Fibroblast of skin of abdomen (primary cell): ENCODE data around the gene SLC18A3.

Experiments used
- DNase-seq: peaks from one replicate; pipeline ENCODE4 v3.0.0-alpha.2; 2013

Gene SLC18A3

DNA sequence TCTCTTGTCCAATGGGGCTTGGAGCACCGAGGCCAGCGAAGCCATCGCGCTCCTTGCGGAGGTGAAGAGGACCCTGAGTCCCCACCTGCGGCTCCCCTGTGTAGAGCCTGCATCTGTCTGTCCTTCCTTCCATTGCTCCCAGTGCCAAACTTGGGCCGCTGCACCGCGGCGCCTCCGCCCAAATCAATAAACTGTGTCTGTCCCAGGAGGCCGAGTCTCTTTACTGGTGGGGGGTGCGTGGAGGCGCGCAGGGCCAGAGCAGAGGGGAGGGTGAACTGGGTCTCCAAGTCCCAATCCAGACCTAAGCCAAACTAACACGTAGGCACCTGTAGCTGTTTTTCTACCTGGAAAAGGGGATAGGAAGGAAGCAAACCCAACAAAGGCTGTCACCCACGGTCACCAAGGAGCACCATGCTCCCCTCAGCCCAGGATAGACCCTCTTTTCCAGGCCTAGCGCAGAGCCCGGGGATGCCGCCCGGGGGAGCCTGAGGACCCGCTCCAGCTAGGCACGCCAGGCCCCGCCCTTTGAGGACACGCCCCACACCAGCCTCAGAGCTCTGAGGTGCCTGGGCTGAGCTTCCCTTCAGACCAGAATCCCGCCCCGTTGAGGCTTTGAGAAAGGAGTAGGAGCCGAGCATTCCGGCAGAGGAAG is 2.5 kb downstream of the SLC18A3 start:
- DNase-seq, result no peak

DNA sequence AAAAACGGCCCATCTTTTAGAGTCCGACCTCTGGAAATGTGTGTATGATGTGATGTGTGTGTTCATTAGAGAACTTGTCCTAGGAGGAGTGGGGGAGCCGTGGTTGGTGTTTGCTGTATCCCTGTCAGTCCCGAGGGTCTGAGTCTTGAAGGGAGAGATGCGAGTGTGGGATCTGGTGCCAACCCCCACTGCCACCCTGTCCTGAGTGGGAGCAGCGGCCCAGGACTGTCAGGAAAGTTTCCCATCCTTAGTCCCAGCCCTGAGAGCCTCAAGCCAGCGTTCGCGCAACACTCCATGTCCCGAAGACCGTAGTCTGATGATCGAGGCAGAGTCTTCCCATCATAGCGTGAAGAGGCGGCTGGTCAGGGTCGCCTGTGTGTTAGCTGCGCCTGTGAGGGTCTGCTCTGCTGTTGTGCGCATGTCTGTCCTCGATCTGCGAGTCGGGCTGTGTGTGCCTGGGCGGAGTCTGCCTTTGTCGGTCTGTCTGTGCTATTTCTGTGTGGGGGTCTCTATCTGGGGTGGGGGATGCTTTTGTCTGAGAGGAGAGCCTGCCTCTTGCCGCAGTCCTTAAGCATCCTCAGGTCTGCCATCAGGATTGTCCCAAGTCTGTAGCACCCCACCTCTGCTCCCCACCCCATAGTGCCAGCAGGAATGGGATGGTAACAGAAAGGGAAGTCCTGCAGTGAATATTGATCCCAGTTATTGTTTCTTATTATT is 3.2 kb downstream of the SLC18A3 start:
- DNase-seq, result no peak

DNA sequence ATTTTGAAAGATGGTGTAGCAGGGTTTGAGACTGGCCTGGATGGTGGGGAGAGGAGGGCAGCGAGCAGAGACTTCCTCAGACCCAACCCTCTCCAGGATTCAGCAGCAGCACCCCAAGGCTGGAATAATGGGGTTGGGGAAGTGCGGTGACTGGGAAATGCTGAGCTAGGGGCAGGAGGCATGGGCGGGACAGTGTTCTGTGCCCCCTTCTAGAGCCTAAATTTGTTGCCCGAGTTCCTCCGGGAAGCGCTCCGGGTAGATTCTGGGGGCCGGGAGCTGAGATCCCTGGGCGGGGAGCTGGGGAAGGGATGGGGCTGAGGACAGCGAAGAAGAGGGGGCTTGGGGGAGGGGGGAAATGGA is 3.8 kb downstream of the SLC18A3 start, which contains the start of gene CHAT:
CHAT (plus strand) TSS at position 156 of the 360 bp plus-strand sequence; CDS start at position 309, 153 bp downstream.
- no peak for DNase-seq

DNA sequence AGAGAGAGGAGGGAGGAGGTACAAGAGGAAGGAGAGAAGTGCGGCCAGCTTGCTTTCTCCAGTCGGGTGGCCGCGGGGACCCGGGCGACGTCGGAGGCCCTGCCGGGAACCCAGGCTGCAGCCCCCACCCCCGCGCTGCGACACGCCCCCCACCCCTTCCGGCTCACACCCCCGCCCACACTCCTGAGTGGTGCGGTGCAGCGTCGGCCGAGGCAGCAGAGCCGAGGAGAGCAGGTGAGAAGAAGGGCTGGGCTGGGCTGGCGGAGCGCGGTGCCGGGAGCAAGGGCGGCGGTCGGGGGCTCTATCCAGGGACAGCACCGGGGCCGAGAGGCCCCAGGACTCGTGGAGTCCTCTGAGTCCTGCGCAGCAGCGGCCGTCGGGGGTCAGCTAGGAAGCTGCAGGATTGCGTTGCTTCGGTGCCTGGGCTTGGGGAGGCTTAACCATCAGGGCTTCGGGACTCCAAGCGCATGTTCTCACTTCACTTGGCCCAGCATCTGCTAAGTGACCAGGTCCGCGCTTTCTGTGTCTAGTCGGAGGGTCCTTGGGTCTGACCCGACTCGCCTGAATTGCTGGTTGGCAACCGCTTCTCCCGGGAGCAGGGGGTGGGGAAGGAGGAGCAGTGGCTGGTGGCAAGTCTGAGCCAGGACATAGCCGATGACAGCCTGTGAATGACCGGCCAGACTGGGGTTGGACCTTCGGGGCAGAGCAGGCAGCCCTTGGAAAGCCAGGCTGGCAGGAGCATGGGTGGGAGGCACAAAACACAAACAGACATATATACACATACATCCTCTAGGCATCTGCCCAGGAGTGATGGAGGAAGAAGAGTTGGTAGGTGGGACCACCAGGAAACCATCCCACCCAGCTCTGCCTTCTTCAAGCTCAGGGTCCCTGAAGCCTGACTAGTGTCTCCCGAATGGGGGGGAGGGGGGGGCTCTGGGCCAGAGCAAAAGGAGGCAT is 4.4 kb downstream of the SLC18A3 start:
- DNase-seq, result no peak

DNA sequence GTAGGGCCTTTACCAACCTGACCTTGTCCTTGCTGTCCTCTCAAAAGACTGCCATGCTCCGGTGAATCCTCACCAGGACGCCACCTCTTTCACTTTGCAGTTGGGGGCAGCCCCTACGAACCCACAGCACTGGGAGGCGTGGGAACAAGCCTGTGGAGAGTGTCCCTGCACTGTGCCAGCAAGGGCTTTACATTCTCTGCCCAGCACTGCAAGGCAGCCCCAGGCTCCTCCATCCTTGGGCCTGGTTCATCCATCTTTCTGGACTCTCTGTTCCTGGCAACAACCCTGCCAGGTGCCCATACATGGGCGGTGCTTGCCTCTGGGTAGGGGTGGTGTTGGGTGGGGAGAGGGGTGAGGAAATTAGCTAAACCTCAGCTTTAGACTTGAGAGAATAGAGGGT is 5.1 kb downstream of the SLC18A3 start:
- no peak for DNase-seq

DNA sequence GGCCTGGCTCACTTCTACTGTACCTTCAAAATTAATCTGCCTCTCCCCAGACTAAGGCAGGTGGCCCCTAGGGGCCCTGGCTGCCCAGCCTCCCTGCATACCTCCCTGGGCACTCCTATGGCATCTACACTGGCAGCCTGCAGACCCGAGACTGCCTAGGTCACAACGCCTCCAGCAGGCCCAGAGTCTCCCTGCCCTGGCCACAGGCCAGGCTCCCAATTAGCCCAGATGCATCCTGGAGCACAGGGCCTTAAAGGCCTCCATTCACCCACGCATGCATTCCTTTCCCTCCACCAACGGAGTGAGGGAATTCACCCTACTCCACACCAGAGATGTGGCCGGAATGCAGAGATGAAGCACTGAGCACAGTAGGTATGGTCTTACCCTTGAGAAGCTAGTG is 5.6 kb downstream of the SLC18A3 start:
- DNase-seq, result no peak

DNA sequence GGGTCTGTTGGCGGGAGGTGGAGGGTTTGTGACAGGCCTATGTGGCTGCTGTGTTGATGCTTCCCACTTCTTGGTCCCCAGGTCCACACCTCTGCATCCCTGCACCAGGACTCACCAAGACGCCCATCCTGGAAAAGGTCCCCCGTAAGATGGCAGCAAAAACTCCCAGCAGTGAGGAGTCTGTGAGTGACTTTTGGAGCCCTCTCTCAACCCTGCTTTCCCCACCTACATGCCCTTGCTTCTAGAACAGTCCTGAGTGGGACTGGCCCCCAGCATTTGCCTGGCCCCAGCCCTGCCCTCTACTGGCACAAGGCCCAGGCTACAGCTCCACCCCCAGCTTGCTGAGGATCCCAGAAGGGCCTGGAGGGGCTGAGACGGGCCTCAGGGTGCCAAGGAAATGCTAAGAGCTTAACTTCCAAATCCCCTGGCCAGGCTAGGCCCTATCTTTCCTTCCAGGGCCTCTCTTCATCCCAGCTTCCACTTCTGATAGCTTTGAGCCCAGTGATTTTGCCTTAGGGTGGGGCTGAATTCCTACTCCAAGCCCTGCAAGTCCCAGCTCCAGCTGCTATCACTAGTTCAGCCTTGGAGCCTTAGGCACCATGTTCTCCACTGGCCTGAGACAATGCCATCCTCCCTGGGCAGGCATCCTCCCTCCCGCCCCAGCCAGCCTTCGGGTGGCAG is 6.5 kb downstream of the SLC18A3 start:
- DNase-seq, result no peak

DNA sequence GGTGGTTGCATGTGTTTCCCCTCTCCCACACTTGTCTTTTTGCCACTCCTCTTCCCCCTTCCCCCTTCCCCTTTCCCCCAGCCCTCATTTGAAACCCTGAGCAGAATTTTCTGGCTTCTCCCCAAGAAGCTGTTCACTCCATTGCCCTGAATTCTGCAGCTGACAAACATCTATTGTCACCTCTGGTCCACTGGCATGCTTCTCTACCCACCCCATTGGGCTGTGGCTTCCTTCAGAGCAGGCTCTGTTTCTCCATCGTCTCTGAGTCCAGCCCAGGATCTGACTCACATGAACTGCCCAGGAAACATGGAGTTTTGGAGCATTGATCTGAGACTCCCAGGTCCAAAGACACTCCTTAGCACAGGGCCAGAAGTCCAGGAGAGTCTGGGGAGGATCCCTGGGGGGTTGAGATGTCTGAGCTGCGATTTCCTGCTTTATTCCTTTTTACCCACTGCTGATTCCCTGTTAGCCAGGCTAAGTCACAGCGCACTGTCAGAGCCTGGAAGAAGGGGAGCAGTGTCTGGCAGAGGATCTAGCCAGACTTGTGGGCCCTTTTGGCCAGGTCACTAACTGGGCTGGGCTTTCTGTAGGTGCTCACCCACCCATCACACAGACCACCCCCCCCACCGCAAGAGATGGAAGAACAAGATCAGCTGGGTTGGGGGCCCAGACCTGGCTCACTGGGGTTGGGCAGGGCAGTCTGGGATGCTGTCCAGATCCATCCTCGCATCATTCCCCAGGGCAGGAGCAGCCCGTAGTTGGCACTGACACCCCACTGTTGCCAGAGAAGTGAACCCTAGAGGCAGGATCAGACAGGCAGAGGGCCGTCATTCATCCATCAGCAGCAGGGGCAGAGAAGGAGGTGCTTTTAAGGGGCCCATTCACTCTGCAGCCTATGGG is 7.3 kb downstream of the SLC18A3 start:
- DNase-seq, result no peak

DNA sequence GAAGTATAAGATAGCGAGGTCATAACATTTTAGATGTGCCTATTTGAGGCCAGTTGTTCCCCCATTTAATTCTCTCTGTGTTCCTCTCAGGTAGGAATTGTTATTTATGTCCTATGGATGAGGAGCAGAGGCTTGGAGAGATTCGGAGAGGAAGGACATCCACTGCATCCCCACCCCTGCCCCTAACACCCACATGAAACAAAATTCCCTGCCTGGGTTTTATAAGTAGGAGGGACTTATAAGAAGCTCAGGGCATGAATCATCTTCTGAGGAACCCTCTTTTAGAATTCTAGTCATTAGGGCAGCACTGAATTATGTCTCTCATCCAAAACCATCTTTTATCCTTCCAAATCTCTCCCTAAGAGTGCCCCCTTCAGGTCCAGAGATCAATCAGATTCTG is 8.7 kb downstream of the SLC18A3 start:
- DNase-seq, result no peak

DNA sequence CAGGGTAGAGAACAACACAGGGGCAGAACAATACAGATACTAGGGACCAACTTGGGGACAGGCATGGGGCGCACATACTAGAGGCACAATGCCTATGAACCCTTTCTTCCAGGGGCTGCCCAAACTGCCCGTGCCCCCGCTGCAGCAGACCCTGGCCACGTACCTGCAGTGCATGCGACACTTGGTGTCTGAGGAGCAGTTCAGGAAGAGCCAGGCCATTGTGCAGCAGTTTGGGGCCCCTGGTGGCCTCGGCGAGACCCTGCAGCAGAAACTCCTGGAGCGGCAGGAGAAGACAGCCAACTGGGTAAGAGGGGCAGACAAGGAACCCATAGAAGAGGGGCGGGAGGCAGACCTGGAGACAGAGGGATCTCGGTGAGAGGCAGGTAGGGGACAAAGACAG is 9.5 kb downstream of the SLC18A3 start:
- no peak for DNase-seq

DNA sequence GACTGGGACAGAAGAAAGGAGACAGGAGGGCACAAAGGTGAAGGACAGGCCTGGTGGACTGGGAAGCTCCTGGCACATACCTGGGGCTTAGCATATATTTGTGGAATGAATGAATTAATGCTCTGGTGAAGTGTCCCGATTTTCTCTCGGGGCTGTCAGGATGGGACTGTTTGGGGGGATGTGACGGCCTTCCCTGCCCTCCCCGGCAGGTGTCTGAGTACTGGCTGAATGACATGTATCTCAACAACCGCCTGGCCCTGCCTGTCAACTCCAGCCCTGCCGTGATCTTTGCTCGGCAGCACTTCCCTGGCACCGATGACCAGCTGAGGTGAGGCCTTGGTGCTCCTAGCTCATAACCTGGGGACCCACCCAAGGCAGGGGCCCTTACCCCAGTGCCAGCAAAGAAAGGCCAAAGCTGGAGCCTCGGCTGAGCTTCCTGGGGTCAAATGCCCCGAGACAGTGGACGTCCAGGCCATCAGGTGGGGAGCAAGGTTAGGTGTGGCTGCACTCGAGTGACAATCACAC is 10.2 kb downstream of the SLC18A3 start:
- DNase-seq, result no peak

DNA sequence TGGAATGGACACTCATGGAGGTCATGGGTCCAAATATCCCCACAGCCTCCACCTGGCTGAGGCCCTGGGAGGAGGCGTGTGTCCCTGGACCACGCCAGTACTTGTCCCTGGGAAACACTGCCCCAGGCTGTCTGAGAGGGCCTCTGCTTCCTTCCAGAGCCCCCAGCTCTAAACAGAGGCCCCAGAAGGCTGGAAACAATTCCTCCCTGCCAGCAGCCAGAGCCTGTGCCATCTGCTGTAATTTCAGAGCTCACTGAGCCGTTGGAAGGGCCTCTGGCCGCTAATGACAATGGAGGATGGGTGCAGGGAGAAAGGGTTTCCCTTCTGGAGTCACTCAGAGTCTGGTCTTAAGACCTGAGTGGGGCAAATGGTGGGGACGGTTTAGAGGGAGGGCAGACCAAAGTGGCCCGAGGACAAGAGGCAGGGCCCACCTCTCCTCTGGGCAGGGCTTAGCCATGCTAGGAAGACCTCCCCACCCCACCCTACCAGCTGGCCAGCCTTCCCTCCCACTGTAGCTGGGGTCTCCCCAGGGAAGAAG is 10.8 kb downstream of the SLC18A3 start:
- no peak for DNase-seq

DNA sequence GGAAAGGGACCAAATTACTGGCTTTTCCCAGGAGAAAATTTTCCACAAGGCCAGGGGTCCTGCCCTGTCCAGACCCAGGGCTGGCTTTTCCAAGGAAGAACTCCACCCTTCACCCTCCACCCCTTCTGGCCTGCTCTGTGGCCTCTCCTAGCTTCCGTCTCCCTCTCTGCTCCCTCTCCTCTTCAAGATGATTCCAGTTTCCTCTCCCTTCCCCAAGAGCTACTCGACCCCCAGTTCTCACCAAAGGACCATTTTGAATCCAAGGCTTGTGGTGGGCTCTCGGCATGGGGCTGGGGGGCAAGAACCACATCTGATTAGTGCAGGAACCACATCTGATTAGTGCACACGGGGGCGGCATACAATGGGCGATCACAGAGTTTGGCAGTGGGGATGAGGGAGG is 11.5 kb downstream of the SLC18A3 start:
- DNase-seq, result no peak

DNA sequence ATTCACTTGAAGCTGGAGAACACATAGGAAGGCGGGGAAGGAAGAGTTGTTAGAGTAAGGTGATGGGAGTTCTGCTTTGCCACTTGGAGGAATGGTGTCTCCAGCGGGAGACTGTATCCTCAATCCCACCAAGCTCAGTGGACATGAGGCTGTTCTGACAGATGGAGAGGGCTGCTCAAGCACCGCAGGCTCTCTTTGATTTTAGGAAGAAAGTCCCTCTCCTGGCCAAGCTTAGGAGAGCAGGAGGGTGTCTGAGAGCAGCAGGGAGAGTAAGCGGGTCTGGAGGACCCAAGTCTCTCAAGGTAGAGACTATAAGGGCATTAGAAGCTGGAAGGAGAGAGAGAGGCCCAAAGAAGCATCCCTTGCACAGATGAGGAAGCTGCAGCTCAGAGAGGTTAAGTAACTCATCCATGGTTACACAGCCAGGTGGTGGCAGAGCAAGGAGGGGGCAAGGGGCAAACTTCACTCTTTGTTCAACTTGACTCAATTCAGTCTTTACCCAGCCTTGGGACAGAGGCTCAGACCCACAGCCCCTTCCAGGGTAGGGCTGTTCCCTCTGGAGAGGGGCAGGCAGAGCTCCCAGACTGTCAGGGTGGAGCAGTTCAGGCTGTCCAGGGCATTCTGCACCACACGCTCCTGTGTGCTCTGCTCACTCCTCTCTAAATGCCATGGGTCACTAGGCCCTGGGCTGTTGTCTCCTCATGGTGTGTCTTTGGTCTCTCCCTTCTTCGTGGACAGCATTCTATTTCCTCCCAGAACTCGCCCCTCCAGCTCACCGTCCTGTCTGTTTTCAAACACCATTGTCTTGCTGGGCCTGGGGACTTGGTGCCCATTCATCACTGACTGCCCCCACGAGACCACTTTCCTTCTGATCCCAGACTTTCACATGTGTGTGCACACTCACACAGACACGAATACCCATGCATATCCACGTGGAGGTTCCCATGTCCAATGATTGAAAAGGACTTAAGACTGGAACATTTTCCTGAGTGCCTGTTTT is 12.6 kb downstream of the SLC18A3 start:
- DNase-seq, result no peak

DNA sequence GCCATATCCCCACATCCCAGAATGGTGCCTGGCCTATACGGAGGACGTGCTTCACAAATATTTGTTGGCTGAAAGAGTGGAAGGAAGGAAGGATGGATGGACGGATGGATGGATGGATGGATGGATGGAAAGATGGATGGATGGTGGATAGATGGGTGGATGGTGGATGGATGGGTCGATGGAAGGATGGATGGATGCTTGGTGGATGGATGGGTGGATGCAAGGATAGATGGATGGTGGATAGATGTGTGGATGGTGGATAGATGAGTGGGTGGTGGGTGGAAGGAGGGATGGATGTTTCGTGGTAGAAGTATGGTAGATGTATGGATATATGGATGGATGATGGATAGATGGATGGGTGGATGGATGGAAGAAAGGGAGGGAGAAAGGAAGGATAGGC is 14.5 kb downstream of the SLC18A3 start:
- no peak for DNase-seq

DNA sequence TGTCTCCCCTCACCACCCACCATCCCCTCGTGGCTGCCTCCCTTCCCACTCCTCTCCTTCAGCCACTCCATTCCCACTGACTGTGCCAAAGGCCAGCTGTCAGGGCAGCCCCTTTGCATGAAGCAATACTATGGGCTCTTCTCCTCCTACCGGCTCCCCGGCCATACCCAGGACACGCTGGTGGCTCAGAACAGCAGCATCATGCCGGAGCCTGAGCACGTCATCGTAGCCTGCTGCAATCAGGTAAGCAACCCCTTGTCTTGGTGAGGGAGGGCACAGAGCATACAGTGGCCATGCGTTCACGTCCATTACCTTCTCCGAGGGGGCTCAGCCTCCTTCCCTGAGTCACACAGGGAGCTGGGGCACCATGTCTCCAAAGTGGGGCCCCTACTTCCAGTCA is 15.3 kb downstream of the SLC18A3 start:
- no peak for DNase-seq

DNA sequence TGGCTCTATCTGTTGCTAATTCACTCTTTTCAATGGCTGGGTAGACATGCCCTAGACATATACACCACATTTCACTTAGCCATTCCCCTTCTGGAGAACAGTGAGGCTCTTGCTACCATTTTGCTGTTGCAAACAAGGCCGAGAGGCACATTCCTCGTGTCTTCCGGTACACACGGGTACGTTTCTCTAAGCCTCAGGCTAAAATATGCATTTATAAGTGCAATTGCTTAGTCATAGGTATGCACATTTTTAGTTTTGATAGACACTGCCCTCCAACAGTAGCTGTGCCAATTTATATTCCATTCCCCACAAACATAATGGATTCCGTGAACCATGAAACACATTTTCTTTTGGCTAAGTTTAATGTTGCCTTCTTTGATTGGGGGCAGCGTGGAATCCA is 16.9 kb downstream of the SLC18A3 start:
- no peak for DNase-seq

DNA sequence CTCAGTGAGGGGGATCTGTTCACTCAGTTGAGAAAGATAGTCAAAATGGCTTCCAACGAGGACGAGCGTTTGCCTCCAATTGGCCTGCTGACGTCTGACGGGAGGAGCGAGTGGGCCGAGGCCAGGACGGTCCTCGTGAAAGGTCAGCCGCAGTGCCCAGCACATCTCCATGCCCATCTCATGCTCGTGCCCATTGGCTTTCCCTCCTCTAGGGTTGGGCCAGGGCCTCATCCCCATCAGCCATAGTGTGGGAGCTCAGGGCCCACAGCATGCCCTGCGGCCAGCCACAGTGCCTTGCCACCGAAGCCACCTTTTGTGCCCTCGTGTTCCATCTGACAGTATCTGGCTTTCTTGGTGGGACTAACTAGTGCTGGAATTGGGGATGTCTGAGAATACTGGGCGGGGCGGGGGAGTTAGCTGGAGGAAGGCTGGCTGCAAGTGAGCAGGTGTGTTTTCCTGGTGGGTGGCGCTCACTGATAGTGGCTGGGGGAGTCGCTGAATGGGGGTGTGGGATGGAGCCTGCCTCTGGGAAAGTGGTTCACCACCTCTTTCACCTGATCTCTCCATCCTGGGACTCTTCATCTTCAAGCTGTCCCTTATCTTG is 17.6 kb downstream of the SLC18A3 start:
- DNase-seq, result no peak

DNA sequence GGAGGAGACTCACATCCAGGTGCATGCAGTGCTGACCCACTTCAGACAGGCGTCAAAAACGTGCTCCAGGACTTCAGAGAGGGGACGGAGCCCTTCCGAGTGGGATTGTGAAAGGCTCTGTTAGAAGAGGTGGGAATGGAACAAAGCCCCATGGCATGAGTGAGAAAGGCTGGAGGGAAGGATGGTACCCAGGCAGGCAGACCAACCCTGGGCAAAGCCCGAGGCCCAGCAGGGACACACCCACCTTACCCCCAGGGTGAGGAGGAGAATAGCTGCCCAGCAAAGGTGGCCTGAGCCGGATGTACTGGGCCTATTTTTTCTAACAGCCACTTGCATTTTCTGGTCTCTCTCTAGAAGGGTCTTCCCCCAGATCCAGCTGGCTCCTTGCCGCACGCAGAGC is 18.5 kb downstream of the SLC18A3 start:
- DNase-seq, result no peak
